ENCODE measurements around the gene NFATC2. TPM values are rescaled to one million over a fixed set of nuclear protein-coding genes. Genes with fewer than 3 reads are reported as not detected.

NFATC2 gene
- total and polyA plus RNA-seq, 8 donors, result 5.3 to 12.3 (median 8.5) TPM

DNA sequence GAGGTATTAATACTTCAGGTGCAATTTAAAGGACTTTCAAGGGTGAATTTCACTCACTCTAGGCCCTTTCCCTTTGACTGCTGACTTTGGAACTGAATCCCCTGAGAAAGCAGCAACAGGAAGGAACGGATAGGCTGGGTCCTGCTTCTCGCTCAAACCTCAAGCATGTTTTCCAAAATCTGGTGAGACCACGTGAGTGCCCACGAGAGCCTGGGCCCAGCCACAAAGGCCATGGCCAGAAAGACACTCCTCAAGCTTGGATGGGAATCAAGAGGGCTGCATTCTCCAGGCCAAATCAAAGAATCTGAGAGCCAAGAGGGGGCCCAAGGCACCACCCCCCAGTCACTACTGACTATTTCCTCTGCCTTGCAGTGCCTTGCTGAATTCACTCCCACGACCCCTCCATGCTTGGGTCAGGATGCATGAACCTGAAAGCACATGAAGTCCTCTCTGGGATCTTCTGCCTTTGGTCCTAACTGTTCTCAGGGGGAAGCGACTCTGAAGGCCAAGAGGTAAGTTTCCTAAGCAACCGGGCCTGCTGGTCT, 146.1 kb downstream of the NFATC2 start:
- Histone ChIP-seq H3K36me3 (no peaks in the 10 kb centered on the region), H3K9me3 (no peaks in the 10 kb centered on the region), H3K4me1 (peaks cover 0 to 8% of the 10 kb centered on the region in 2 donors), H3K27ac (no peak overlapping the region), H3K27me3 (no peaks in the 10 kb centered on the region), H3K4me3 (no peak overlapping the region)
- no peak for ATAC-seq
- intact Hi-C loops (cut with DNase I), result no loop called here
- TF ChIP-seq, protein P1, sequence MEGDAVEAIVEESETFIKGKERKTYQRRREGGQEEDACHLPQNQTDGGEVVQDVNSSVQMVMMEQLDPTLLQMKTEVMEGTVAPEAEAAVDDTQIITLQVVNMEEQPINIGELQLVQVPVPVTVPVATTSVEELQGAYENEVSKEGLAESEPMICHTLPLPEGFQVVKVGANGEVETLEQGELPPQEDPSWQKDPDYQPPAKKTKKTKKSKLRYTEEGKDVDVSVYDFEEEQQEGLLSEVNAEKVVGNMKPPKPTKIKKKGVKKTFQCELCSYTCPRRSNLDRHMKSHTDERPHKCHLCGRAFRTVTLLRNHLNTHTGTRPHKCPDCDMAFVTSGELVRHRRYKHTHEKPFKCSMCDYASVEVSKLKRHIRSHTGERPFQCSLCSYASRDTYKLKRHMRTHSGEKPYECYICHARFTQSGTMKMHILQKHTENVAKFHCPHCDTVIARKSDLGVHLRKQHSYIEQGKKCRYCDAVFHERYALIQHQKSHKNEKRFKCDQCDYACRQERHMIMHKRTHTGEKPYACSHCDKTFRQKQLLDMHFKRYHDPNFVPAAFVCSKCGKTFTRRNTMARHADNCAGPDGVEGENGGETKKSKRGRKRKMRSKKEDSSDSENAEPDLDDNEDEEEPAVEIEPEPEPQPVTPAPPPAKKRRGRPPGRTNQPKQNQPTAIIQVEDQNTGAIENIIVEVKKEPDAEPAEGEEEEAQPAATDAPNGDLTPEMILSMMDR (IDR thresholded peaks at IDR 0.05), result no peak
- no peak for DNase-seq

DNA sequence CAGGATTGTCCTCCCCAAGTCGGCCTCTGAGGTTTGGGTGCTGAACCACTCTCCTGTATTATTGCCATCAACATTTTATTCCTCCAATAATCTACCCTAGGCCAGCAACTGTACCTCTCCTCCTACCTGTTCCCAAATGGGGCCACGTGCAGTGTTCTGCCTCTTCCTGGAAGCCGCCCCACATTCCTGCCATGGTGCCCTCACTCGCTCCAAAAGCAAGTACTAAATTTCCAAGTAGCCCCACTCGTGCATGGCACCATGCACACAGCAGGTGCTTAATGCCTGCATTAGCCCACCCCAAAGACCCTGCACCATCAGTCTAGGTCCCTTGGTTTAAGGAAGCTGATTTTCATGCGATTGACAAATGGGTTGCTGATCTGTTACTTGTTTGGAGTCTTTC, 147.8 kb downstream of the NFATC2 start:
- no peak overlapping the region for H3K4me3 ChIP-seq
- ATAC-seq, result no peak
- H3K9me3 ChIP-seq, result no peaks in the 10 kb centered on the region
- H3K36me3 ChIP-seq, result no peaks in the 10 kb centered on the region
- no peak overlapping the region for H3K27ac ChIP-seq
- H3K27me3 ChIP-seq, result no peaks in the 10 kb centered on the region
- H3K4me1 ChIP-seq, result peaks cover 0 to 7% of the 10 kb centered on the region in 2 donors
- intact Hi-C loops (cut with DNase I), result no loop called here
- TF ChIP-seq, protein P1 (IDR thresholded peaks at IDR 0.05), result no peak
- no peak for DNase-seq

DNA sequence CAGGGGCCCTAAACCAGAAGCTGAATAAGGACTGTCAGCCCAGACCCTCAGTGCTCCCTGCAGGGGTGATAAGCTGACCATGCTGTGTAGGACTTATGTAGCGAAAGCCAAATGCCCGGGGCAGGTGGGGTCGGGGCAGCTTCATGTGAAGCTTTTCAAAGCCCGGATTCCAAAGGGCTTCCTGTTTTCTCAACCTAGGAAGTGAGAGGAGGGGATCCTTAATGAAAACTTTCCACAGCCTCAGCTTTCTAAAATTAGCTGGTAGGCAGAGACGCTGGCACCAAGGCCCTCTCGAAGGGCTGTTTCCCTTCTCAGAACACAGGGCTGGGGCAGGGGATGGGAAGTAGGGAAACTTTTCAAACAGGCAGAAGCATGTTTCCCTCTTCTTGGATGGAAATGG, 148.9 kb downstream of the NFATC2 start:
- Histone ChIP-seq H3K4me3 (no peak overlapping the region), H3K36me3 (no peaks in the 10 kb centered on the region), H3K4me1 (peaks cover 0 to 9% of the 10 kb centered on the region in 2 donors), H3K9me3 (no peaks in the 10 kb centered on the region), H3K27ac (no peak overlapping the region), H3K27me3 (no peaks in the 10 kb centered on the region)
- no peak for ATAC-seq
- DNase-seq, result peak in 1 of 4 donors; percentile 29
- TF ChIP-seq, protein P1 (IDR thresholded peaks at IDR 0.05), result no peak
- intact Hi-C loops (cut with DNase I), result no loop called here

DNA sequence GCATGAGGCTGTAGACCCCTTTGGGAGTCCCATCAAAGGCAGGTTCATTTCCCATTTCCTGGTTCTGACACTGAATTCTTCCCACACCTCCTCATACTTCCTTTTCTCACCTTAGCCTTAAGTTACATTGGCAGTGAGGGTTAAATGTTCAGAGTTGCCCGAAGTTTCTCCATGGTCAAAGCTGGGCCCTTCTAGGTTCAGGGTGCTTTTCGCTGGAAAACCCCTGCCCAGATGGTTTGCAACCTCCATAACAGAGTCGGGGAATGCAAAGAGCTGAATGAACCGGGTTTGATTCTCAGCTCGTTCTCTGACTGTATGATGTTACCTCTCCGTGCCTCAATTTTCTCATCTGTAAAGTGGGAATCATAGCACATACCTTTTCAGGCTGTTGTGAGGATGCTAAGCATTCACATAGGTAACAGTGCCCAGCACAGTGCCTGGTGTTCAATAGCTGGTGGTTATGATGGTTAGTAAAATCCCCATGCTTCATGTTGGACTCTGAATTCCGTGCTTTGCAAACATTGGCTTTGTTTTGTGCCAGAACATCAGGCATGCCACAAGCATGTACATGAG, 149.8 kb downstream of the NFATC2 start:
- TF ChIP-seq, protein P1 (IDR thresholded peaks at IDR 0.05), result no peak
- ATAC-seq, result no peak
- H3K36me3 ChIP-seq, result no peaks in the 10 kb centered on the region

DNA sequence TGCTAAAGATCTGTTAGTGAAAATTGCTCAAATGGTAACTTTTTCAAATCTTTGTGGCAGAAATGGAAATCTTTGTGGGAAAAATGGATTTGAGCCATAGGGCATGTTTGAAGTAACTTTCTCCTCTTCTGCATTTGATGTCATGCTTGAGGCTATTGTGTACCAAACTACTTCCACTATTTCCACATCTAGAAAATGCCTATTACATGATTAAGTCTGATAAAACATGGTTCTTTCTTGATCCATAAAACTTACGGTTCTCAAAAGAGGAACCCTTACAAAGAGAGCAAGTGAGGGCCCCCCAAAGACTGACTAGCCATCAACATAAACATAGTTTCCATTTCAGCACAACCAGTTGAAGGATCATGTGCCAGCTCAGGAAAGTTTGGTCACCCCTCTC, 150.6 kb downstream of the NFATC2 start:
- intact Hi-C loops (cut with DNase I), result no loop called here
- DNase-seq, result no peak

More for the DNA sequence above, 149.8 kb downstream of the NFATC2 start:
- no peak overlapping the region for H3K27ac ChIP-seq
- intact Hi-C loops (cut with DNase I), result no loop called here
- DNase-seq, result peak in 1 of 4 donors; percentile 1
- H3K9me3 ChIP-seq, result no peaks in the 10 kb centered on the region
- H3K27me3 ChIP-seq, result no peaks in the 10 kb centered on the region
- H3K4me3 ChIP-seq, result no peak overlapping the region
- peaks cover 0 to 16% of the 10 kb centered on the region in 2 donors for H3K4me1 ChIP-seq

More for the DNA sequence above, 150.6 kb downstream of the NFATC2 start:
- H3K36me3 ChIP-seq, result no peaks in the 10 kb centered on the region
- TF ChIP-seq, protein P1 (IDR thresholded peaks at IDR 0.05), result no peak
- peaks cover 0 to 16% of the 10 kb centered on the region in 2 donors for H3K4me1 ChIP-seq
- ATAC-seq, result no peak
- no peak overlapping the region for H3K27ac ChIP-seq
- H3K9me3 ChIP-seq, result no peaks in the 10 kb centered on the region
- H3K4me3 ChIP-seq, result no peak overlapping the region
- H3K27me3 ChIP-seq, result no peaks in the 10 kb centered on the region

All from left lung (tissue), 10 donors.